WTC11 (cell line): ENCODE results near the gene CCHCR1. TPM values are rescaled to one million over a fixed set of nuclear protein-coding genes. Genes with fewer than 3 reads are reported as not detected.

Experiments used
- ATAC-seq: fragments of 200-7000 bp; cut with Tn5 transposase; 2 replicates; pipeline ENCODE4 v1.10.0; 2021; ENCODE audit warnings: mild to moderate bottlenecking, moderate library complexity
- CTCF ChIA-PET: fragments of 300-600 bp; sonication (Branson Sonifier 250); formaldehyde crosslinking; loops from one replicate; lab custom pipeline; 2021; ENCODE audit warnings: antibody characterized with exemption; lab: Charles Lee
- POLR2A ChIA-PET: fragments of 350-600 bp; sonication (Branson Sonifier 250); formaldehyde crosslinking; loops from one replicate; lab custom pipeline; 2021; ENCODE audit warnings: antibody characterized with exemption; lab: Charles Lee
- DNase-seq: peaks from one replicate; pipeline ENCODE4 v3.0.0; 2021; ENCODE audit warnings: low spot score
- H3K27ac Mint-ChIP-seq: 2 replicates; pipeline ENCODE4 v1.8.0; 2021; ENCODE audit warnings: mixed read lengths
- H3K27me3 Mint-ChIP-seq: 2 replicates; pipeline ENCODE4 v1.8.0; 2021; ENCODE audit warnings: low read depth, mild to moderate bottlenecking, moderate library complexity, mixed read lengths
- H3K36me3 Mint-ChIP-seq: 2 replicates; pipeline ENCODE4 v1.8.0; 2021; ENCODE audit warnings: mixed read lengths
- H3K4me1 Mint-ChIP-seq: 2 replicates; pipeline ENCODE4 v1.8.0; 2022; ENCODE audit warnings: mixed read lengths
- H3K4me3 Mint-ChIP-seq: 2 replicates; pipeline ENCODE4 v1.8.0; 2021; ENCODE audit warnings: mild to moderate bottlenecking, moderate library complexity, mixed read lengths
- H3K9me3 Mint-ChIP-seq: 2 replicates; pipeline ENCODE4 v1.8.0; 2021; ENCODE audit warnings: mixed read lengths
- AFF4 ChIP-seq: sonication (generic); formaldehyde crosslinking; IDR thresholded peaks from 2 replicates; pipeline ENCODE4 v1.8.1; 2023; ENCODE audit warnings: mild to moderate bottlenecking, missing genetic modification reagents, borderline replicate concordance
- ARID4B ChIP-seq: sonication (generic); formaldehyde crosslinking; IDR thresholded peaks from 2 replicates; pipeline ENCODE4 v1.8.0; 2023; ENCODE audit warnings: missing genetic modification reagents, mild to moderate bottlenecking, borderline replicate concordance
- ATF1 ChIP-seq: sonication (generic); formaldehyde crosslinking; IDR thresholded peaks from 2 replicates; pipeline ENCODE4 v1.8.1; 2023; ENCODE audit warnings: mild to moderate bottlenecking, moderate library complexity, missing genetic modification reagents
- CDX4 ChIP-seq: fragments of 250-450 bp; sonication (Bioruptor Pico); IDR thresholded peaks from 2 replicates; pipeline ENCODE4 v1.9.0; 2021; ENCODE audit warnings: moderate library complexity, mild to moderate bottlenecking, inconsistent platforms, borderline replicate concordance
- CTCF ChIP-seq: fragments of 200-600 bp; IDR thresholded peaks from 2 replicates; pipeline ENCODE4 v1.8.0; 2022; ENCODE audit warnings: antibody characterized with exemption
- ELF4 ChIP-seq: sonication (generic); formaldehyde crosslinking; IDR thresholded peaks from 2 replicates; pipeline ENCODE4 v1.8.1; 2022; ENCODE audit warnings: low read depth, mild to moderate bottlenecking, moderate library complexity, missing genetic modification reagents
- EMX1 ChIP-seq: fragments of 250-450 bp; sonication (Bioruptor Pico); IDR thresholded peaks from 2 replicates; pipeline ENCODE4 v1.8.0; 2021; ENCODE audit warnings: mild to moderate bottlenecking
- FOXJ3 ChIP-seq: sonication (generic); formaldehyde crosslinking; IDR thresholded peaks from 2 replicates; pipeline ENCODE4 v1.9.0; 2021; ENCODE audit warnings: missing genetic modification reagents, mild to moderate bottlenecking, borderline replicate concordance
- GTF2I ChIP-seq: fragments of 250-450 bp; sonication (Bioruptor Pico); conservative IDR thresholded peaks from 2 replicates; pipeline ENCODE4 v1.4.0; 2021; ENCODE audit warnings: mild to moderate bottlenecking
- MAX ChIP-seq: sonication (generic); formaldehyde crosslinking; IDR thresholded peaks from 2 replicates; pipeline ENCODE4 v1.8.0; 2022; ENCODE audit warnings: mild to moderate bottlenecking, missing genetic modification reagents
- MXD4 ChIP-seq: fragments of 250-450 bp; sonication (Bioruptor Pico); IDR thresholded peaks from 2 replicates; pipeline ENCODE4 v1.8.0; 2021; ENCODE audit warnings: mild to moderate bottlenecking, moderate library complexity, borderline replicate concordance
- NFE2L1 ChIP-seq: sonication (generic); formaldehyde crosslinking; IDR thresholded peaks from 2 replicates; pipeline ENCODE4 v1.8.1; 2023; ENCODE audit warnings: missing genetic modification reagents
- NR1H2 ChIP-seq: sonication (generic); formaldehyde crosslinking; IDR thresholded peaks from 2 replicates; pipeline ENCODE4 v1.9.0; 2021; ENCODE audit warnings: mild to moderate bottlenecking, moderate library complexity, missing genetic modification reagents
- NR2C2 ChIP-seq: sonication (generic); formaldehyde crosslinking; IDR thresholded peaks from 2 replicates; pipeline ENCODE4 v1.8.0; 2022; ENCODE audit warnings: mild to moderate bottlenecking, missing genetic modification reagents
- OVOL2 ChIP-seq: fragments of 250-450 bp; sonication (Bioruptor Pico); IDR thresholded peaks from 2 replicates; pipeline ENCODE4 v1.9.0; 2021; ENCODE audit warnings: mild to moderate bottlenecking, borderline replicate concordance
- PRRX2 ChIP-seq: fragments of 250-450 bp; sonication (Bioruptor Pico); IDR thresholded peaks from 2 replicates; pipeline ENCODE4 v1.8.0; 2021; ENCODE audit warnings: mild to moderate bottlenecking
- RELA ChIP-seq: sonication (generic); formaldehyde crosslinking; IDR thresholded peaks from 2 replicates; pipeline ENCODE4 v1.8.1; 2022; ENCODE audit warnings: missing genetic modification reagents, mild to moderate bottlenecking, borderline replicate concordance
- RORB ChIP-seq: fragments of 250-450 bp; sonication (Bioruptor Pico); IDR thresholded peaks from 2 replicates; pipeline ENCODE4 v1.9.0; 2021; ENCODE audit warnings: mild to moderate bottlenecking
- SMAD3 ChIP-seq: sonication (generic); formaldehyde crosslinking; IDR thresholded peaks from 2 replicates; pipeline ENCODE4 v1.8.0; 2022; ENCODE audit warnings: missing genetic modification reagents, mild to moderate bottlenecking, borderline replicate concordance
- TEAD4 ChIP-seq: sonication (generic); formaldehyde crosslinking; IDR thresholded peaks from 2 replicates; pipeline ENCODE4 v1.8.0; 2022; ENCODE audit warnings: mild to moderate bottlenecking, missing genetic modification reagents
- TP53 ChIP-seq: sonication (generic); formaldehyde crosslinking; IDR thresholded peaks from 2 replicates; pipeline ENCODE4 v1.8.1; 2023; ENCODE audit warnings: mild to moderate bottlenecking, missing genetic modification reagents
- ZMAT4 ChIP-seq: fragments of 250-450 bp; sonication (Bioruptor Pico); IDR thresholded peaks from 2 replicates; pipeline ENCODE4 v1.9.0; 2021; ENCODE audit warnings: mild to moderate bottlenecking
- ZNF121 ChIP-seq: sonication (generic); formaldehyde crosslinking; IDR thresholded peaks from 2 replicates; pipeline ENCODE4 v1.8.0; 2023; ENCODE audit warnings: missing genetic modification reagents
- total RNA-seq: library from RNA; stranded (reverse); gene quantifications from 3 replicates; pipeline ENCODE4 v1.2.3, GENCODE V29; 2021

The CCHCR1 gene
- total RNA-seq, 1 experiment from 2014 or later, result 58.7 TPM

- DNase-seq (peak; percentile 90), ATAC-seq (peak; percentile 67)
- Mint-ChIP-seq H3K9me3 (no peaks in the 10 kb centered on the region), H3K4me1 (peaks cover 59% of the 10 kb centered on the region), H3K27ac (peak overlapping the region; percentile 100), H3K4me3 (peak overlapping the region; percentile 81), H3K27me3 (no peaks in the 10 kb centered on the region), H3K36me3 (peaks cover 34% of the 10 kb centered on the region)
- POLR2A ChIA-PET, result interaction anchor here (0.5 to 2.9 kb wide), 21 partner anchors 8 to 491 kb away, joined by 3 to 44 read pairs (median 4); partner anchors contain the start of genes GTF2H4, PSORS1C2, TCF19 and VARS2
- CTCF ChIA-PET, result interaction anchor here (0.5 to 4.8 kb wide), 18 partner anchors 9 to 719 kb away, joined by 3 to 60 read pairs (median 6); partner anchors contain the start of genes CCHCR1, PSORS1C1, PSORS1C2 and TCF19
- no peak for TF ChIP-seq RELA
- no peak for TF ChIP-seq NR1H2 (CRISPR knock-in tag)
- TF ChIP-seq SMAD3, result no peak
- no peak for TF ChIP-seq ELF4 (CRISPR knock-in tag)
- TF ChIP-seq ZMAT4 (CRISPR knock-in tag), result no peak; the same call in 1 of the 2 replicates
- no peak for TF ChIP-seq TEAD4
- TF ChIP-seq EMX1 (CRISPR knock-in tag), result 0 out of 2 replicates have a peak, but pooled peaks have one; percentile 36
- TF ChIP-seq FOXJ3 (CRISPR knock-in tag), result 0 out of 2 replicates have a peak, but pooled peaks have one; percentile 38
- TF ChIP-seq MAX (CRISPR knock-in tag), result no peak
- no peak for TF ChIP-seq CTCF
- no peak for TF ChIP-seq OVOL2 (CRISPR knock-in tag)
- no peak for TF ChIP-seq GTF2I
- no peak for TF ChIP-seq PRRX2 (CRISPR knock-in tag)
- no peak for TF ChIP-seq NFE2L1 (CRISPR knock-in tag)
- TF ChIP-seq MXD4, result no peak
- no peak for TF ChIP-seq ZNF121
- no peak for TF ChIP-seq CDX4 (CRISPR knock-in tag)
- no peak for TF ChIP-seq NR2C2 (CRISPR knock-in tag)
- TF ChIP-seq ATF1 (CRISPR knock-in tag), result no peak
- no peak for TF ChIP-seq ARID4B (CRISPR knock-in tag)
- no peak for TF ChIP-seq AFF4 (CRISPR knock-in tag)
- TF ChIP-seq TP53 (CRISPR knock-in tag), result peak; percentile 72; the same call in 1 of the 2 replicates
- TF ChIP-seq RORB (CRISPR knock-in tag), result no peak
These were observed 14.6 kb upstream of the CCHCR1 start for GRCh38 chr6:31171931-31172905.
